T-helper 1 cell treated with Interleukin-12 subunit alpha and Interleukin-12 subunit beta and Interleukin-4 antibody, amounts not matched to agents 30 μg/mL and 1 μg/mL, for 36 hours (primary cell): ENCODE data around the gene ZEB2.

ENCODE experiments used
- H3K27ac Mint-ChIP-seq: one replicate; pipeline ENCODE4 v1.8.0; 2021; ENCODE audit warnings: mild to moderate bottlenecking, mixed read lengths
- H3K27me3 Mint-ChIP-seq: one replicate; pipeline ENCODE4 v1.8.0; 2021; ENCODE audit warnings: low read depth, mixed read lengths
- H3K36me3 Mint-ChIP-seq: one replicate; pipeline ENCODE4 v1.8.0; 2021; ENCODE audit warnings: low read depth, mixed read lengths
- H3K4me1 Mint-ChIP-seq: one replicate; pipeline ENCODE4 v1.8.0; 2021; ENCODE audit warnings: low read depth, mixed read lengths
- H3K4me3 Mint-ChIP-seq: one replicate; pipeline ENCODE4 v1.8.0; 2021; ENCODE audit warnings: mild to moderate bottlenecking, moderate library complexity, mixed read lengths
- H3K9me3 Mint-ChIP-seq: one replicate; pipeline ENCODE4 v1.8.0; 2021; ENCODE audit warnings: mixed read lengths

The ZEB2 gene

DNA sequence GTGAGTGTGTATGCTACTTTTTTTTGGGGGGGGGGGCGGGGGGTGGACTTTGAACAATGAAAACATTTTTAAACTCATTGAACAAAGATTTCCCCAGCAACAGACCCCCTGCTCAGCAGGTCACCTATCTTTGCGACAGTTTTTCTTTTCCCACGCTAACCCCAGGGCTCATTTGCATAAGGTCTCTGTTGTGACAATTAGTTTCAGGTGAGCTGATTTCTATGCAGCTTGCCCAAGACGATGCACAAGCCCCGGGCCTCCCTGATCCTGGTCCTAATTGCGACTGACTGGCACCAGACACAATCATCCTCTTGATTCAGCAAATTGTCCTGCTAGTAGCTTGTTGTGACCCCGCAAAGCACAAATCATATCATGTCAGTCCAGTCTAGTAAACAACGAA is 40.3 kb downstream of the ZEB2 start:
- Mint-ChIP-seq H3K4me3 (no peak overlapping the region), H3K27me3 (no peaks in the 10 kb centered on the region), H3K36me3 (no peaks in the 10 kb centered on the region), H3K4me1 (peaks cover 2% of the 10 kb centered on the region), H3K9me3 (no peaks in the 10 kb centered on the region), H3K27ac (no peak overlapping the region)

DNA sequence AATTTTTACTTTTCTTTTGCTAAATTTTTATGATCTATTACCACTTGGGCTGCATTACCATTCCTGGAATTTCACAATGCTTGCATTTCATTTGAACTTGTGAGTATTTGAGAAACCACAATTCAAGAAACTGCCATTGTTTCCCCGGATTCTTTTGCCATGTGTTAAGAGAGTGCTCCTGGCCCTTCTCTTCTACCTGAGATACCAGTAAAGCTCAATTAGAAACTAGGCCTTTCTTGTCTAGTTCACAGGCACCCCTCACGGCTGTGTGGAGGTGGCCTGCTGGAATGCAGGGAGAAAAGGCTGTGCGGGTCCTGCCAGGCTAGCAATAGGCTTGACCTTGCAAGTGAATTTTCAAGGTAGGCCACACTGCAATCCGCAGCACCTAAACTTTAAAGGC is 40.8 kb downstream of the ZEB2 start:
- H3K4me3 Mint-ChIP-seq = no peak overlapping the region
- no peaks in the 10 kb centered on the region for H3K9me3 Mint-ChIP-seq
- peaks cover 2% of the 10 kb centered on the region for H3K4me1 Mint-ChIP-seq
- no peak overlapping the region for H3K27ac Mint-ChIP-seq
- no peaks in the 10 kb centered on the region for H3K27me3 Mint-ChIP-seq
- H3K36me3 Mint-ChIP-seq = no peaks in the 10 kb centered on the region

DNA sequence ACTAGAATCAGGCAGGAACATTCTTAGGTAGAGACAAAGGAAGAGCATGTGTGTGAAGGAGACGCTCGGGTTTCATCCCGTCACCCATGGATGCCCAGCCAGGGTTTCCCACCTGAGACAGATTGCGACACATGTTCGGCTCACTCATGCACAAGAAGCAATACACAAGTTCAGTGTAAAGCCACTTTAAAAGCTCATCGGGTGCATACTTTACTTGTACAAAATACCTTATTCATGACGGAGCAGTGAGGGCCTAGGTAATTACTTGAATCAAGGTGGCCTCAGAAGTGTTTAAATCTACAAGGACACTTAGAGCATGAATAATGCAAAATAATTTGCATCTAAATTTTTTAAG is 42.0 kb downstream of the ZEB2 start:
- no peaks in the 10 kb centered on the region for H3K27me3 Mint-ChIP-seq
- H3K36me3 Mint-ChIP-seq = no peaks in the 10 kb centered on the region
- no peaks in the 10 kb centered on the region for H3K9me3 Mint-ChIP-seq
- no peak overlapping the region for H3K27ac Mint-ChIP-seq
- H3K4me1 Mint-ChIP-seq = peaks cover 2% of the 10 kb centered on the region
- no peak overlapping the region for H3K4me3 Mint-ChIP-seq

DNA sequence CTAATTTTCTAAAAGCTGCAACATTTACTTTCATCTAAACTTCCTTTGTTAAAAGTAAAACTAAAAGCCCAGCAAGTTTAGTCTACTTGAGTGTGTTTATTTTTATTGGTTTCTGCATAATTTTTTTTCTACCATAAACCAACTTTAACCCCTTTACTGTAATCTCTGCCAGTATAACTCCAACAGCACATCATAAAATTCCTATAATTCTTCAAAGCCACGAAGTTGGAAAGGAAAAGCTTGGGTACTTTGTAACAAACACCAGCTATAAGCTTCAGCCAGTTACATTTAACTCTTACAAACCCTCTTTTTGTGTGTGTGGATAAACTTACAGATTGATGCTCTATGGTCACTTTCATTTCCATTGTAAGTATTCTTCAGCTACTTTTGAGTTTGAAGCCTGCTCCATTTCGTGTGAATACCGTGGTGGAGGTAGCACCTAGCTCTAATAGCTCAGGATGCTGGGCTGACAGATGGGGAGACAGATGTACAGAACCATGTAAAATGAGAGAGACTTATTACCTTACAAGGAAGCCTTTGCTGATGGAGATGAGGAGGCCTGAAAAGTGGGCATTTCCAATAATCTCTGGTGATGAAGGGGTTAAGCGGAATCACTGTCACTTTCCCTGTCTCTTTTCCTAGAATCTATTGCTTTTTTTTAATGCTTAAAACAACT is 42.5 kb downstream of the ZEB2 start:
- Mint-ChIP-seq H3K27me3 (no peaks in the 10 kb centered on the region), H3K36me3 (no peaks in the 10 kb centered on the region), H3K27ac (no peak overlapping the region), H3K4me1 (peaks cover 2% of the 10 kb centered on the region), H3K9me3 (no peaks in the 10 kb centered on the region), H3K4me3 (no peak overlapping the region)

DNA sequence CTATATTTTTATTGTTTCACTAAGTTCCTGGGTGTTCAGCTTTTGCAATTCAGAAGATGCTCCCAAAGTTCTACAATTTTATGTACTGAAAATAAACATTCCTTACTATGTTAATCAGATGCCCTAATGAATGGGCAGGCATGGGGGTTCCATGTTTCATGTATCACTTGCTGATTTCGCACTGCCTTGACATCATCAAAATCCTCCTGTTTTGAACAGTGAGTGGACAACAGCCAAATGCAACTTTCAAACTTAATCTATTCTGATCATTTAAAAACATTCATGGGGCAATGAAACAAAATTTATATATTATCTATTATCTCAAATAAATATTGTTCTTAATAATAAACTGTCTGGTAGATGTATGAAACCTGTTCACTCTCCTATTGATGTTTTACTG is 43.2 kb downstream of the ZEB2 start:
- no peak overlapping the region for H3K27ac Mint-ChIP-seq
- H3K36me3 Mint-ChIP-seq = no peaks in the 10 kb centered on the region
- H3K27me3 Mint-ChIP-seq = no peaks in the 10 kb centered on the region
- H3K4me1 Mint-ChIP-seq = peaks cover 2% of the 10 kb centered on the region
- H3K9me3 Mint-ChIP-seq = no peaks in the 10 kb centered on the region
- H3K4me3 Mint-ChIP-seq = no peak overlapping the region

DNA sequence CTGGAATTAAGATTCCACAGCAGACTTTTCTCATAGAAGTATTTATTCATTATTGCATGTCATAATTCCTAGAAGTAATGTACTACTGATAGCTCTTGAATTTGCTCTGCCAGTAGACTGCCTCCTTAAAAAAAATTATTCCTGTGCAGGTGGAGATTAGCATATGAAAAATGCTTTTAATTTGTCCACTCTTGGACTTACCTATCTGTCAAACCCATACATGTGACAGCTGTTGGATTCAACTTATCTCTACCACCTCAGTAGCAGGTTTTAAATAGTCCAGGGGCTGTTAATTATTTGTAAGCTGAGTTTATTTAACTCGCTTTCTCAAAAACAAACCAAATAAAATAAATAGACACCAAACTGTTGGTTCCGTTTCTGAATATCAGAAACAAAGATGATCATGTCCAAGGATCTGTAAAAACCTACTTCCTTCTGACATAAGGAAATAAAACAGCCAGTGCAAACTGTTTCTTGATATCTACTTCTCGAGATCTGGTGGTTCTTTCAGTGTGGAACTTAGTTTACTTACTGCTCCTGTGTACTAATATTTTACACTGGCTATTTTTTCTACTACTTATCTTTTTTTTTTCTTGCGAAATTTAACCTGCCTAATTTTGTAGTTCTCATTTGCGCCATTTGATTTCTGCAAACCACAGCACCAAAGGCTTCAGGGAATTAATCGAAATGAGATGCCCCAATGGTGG is 44.2 kb downstream of the ZEB2 start:
- Mint-ChIP-seq H3K4me3 (no peak overlapping the region), H3K36me3 (no peaks in the 10 kb centered on the region), H3K27ac (no peak overlapping the region)

DNA sequence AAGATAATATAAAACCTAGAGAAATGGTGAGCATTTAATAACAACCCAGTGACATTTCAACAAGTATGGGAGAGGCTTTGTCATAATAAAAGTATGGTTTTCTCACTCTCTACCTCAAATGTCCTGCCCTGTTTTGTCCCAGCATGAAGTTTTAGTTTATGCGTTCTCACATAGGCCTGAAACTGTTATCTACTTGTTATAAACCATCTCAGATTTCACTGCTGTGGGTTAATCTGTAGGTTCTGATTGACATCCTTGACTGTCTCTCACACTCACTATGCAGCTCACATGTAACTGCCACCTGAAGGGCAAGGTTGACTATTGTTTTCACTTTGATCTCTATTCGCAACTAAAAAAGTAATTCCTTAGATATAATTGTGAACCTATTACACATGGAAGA is 44.9 kb downstream of the ZEB2 start:
- H3K36me3 Mint-ChIP-seq = no peaks in the 10 kb centered on the region
- peaks cover 9% of the 10 kb centered on the region for H3K4me1 Mint-ChIP-seq
- H3K4me3 Mint-ChIP-seq = no peak overlapping the region
- H3K9me3 Mint-ChIP-seq = no peaks in the 10 kb centered on the region
- H3K27me3 Mint-ChIP-seq = no peaks in the 10 kb centered on the region
- no peak overlapping the region for H3K27ac Mint-ChIP-seq

More for the DNA sequence above, 44.2 kb downstream of the ZEB2 start:
- no peaks in the 10 kb centered on the region for H3K9me3 Mint-ChIP-seq
- H3K27me3 Mint-ChIP-seq = no peaks in the 10 kb centered on the region
- H3K4me1 Mint-ChIP-seq = peaks cover 9% of the 10 kb centered on the region

DNA sequence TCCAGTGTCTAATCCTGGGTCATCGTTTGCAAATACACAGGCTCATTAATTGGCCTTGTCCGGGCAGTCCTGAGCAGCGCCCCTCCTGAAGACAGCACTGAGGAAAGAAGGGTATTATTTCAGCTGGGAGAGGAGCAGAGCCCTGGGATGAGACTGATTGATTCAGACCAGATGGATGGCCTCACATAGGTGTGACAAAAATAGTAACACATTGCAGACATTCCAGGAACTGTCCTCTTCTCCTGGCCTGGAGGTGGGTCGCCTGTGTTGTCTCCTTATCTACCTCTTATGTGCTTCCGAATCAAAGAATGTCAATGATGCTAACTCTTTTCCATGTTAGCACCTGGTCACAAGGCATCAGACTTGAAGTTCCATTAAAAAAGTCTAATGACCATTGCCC is 45.9 kb downstream of the ZEB2 start:
- Mint-ChIP-seq H3K4me1 (peaks cover 9% of the 10 kb centered on the region), H3K36me3 (no peaks in the 10 kb centered on the region), H3K27ac (no peak overlapping the region), H3K27me3 (no peaks in the 10 kb centered on the region), H3K4me3 (no peak overlapping the region), H3K9me3 (no peaks in the 10 kb centered on the region)

DNA sequence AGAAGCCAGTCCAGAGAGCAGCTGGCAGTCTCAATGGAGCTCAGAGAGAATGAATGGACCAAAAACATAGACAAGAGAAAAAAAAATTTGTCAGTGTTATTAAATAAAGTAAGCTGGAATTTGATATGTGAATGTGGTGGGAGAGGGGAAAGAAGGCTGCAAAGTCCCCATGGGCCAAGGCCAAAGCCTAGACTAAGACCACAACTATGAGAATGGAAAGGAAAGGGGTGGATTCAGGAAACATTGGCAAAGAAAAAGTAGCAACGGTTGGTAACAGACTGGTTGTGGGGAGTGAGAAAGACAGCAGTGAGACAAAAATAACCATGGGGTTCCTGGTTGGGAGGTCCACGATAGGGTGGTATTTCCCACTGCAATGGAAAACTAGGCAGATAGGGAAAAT is 47.0 kb downstream of the ZEB2 start:
- H3K9me3 Mint-ChIP-seq = no peaks in the 10 kb centered on the region
- peaks cover 9% of the 10 kb centered on the region for H3K4me1 Mint-ChIP-seq
- no peak overlapping the region for H3K27ac Mint-ChIP-seq
- H3K4me3 Mint-ChIP-seq = no peak overlapping the region
- H3K36me3 Mint-ChIP-seq = no peaks in the 10 kb centered on the region
- peaks cover 3% of the 10 kb centered on the region for H3K27me3 Mint-ChIP-seq

DNA sequence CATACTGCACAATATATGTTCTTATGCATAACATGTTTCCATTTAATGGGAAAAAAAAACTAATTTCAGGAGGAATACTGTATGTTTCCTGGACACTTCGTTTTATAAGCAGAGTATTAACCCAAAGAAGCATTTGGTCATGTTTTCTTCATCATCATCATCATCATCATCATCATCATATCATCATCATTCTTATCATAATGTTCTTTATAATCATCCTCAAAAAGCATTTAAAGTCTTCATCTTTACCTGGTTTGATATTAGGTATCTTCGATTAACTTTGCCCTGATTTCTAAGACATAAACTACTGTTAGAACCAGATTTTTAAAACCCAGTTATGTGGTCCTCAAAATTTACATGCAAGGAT is 47.9 kb downstream of the ZEB2 start:
- Mint-ChIP-seq H3K4me3 (no peak overlapping the region), H3K27me3 (peaks cover 3% of the 10 kb centered on the region), H3K4me1 (peaks cover 9% of the 10 kb centered on the region), H3K9me3 (no peaks in the 10 kb centered on the region), H3K27ac (no peak overlapping the region), H3K36me3 (no peaks in the 10 kb centered on the region)

DNA sequence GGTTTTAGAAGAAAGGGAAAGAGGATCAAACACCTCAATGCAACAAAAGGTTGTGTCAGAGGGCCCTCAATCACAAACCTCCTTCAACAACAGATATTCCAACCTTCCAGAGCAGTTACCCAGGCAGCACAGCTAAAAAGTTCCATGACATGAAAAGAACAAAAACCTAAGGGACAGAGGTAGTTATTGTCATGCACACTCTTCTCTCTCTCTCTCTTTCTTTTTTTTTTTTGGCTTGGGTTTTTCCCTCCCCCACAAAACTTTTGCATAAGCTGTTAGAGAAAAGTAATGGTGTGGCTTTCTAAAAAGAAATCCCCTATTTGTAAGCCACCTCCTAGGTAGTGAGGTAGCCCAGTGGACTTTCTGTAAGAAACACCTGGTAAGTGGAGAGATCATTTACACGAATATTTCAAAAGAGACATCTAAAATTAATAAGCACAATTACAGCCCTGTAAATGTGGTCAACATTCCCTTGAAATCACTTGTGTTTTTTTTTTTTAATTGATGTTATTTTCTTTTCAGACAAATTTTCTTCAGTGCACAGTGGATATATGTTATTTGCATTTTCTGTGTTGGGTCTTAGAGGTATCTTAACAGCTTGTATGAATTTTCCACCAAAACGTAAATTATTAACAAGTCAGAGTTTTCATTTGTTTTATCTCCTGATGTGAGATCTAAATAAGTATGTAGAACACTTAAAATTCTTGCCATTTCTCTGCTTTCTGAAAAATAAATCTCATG is 48.4 kb downstream of the ZEB2 start:
- no peak overlapping the region for H3K4me3 Mint-ChIP-seq
- H3K27ac Mint-ChIP-seq = no peak overlapping the region
- H3K9me3 Mint-ChIP-seq = no peaks in the 10 kb centered on the region
- peaks cover 3% of the 10 kb centered on the region for H3K27me3 Mint-ChIP-seq
- peaks cover 9% of the 10 kb centered on the region for H3K4me1 Mint-ChIP-seq
- H3K36me3 Mint-ChIP-seq = no peaks in the 10 kb centered on the region

DNA sequence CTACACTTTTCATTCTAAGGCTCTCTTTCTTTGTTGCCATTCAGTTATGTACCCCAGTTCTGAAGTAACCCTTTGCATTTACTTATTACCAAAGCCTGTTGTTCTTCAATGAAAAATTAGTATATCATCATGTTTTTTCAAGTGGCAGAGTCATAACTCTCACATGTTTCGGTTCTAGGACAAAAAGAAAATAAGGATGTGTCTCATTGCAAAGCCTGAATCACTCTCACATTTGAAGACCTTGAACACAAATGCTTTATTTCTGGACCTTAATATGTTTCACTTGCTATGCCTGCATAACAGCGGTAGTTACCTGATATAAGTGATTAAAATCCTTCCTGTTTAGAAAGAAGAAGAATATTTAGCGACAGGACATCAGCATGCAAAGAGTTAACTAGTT is 49.1 kb downstream of the ZEB2 start:
- Mint-ChIP-seq H3K27me3 (peaks cover 3% of the 10 kb centered on the region), H3K4me1 (peaks cover 9% of the 10 kb centered on the region), H3K36me3 (no peaks in the 10 kb centered on the region), H3K4me3 (no peak overlapping the region), H3K27ac (no peak overlapping the region), H3K9me3 (no peaks in the 10 kb centered on the region)

DNA sequence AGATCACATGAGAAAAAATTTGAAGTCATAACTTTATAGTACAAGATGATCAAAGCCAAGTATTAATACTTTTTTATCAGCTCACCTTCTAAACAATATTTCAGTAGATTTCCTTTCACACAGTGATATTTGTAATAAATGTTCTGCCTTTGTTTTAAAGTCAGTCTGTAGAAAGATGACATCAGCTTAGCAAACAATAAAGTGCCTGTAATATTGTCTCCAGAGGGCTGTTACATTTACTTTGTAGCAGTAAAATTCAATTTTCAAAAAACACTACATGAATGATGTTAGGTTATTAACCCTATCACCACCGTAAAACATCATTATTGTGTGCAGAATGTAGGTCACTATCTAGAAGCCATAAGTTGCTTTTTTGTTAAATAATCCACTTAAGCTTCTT is 49.6 kb downstream of the ZEB2 start:
- no peaks in the 10 kb centered on the region for H3K36me3 Mint-ChIP-seq
- H3K27me3 Mint-ChIP-seq = peaks cover 3% of the 10 kb centered on the region
- no peak overlapping the region for H3K4me3 Mint-ChIP-seq
- no peaks in the 10 kb centered on the region for H3K9me3 Mint-ChIP-seq
- peaks cover 9% of the 10 kb centered on the region for H3K4me1 Mint-ChIP-seq
- no peak overlapping the region for H3K27ac Mint-ChIP-seq

DNA sequence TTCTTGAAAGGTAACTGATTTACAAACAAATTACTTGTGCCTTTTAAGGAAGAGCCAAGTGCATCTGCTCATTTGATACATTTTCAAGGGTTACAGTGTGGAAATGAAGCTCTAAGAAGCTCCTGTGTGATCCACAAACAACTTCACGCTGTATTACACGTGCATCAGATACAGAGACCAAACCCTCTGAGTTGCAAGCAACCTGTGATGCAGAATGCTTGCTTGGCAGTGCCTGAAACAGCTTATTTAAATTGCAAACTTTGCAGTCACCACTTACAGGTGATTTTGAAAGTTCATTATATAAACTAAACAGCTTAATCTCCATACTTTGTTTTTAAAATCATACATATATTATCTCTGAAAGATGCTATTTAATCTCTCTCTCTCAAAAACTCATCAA is 50.1 kb downstream of the ZEB2 start:
- no peak overlapping the region for H3K4me3 Mint-ChIP-seq

More for the DNA sequence above, 50.1 kb downstream of the ZEB2 start:
- Mint-ChIP-seq H3K27me3 (peaks cover 3% of the 10 kb centered on the region), H3K4me1 (peaks cover 7% of the 10 kb centered on the region), H3K9me3 (no peaks in the 10 kb centered on the region), H3K27ac (no peak overlapping the region), H3K36me3 (no peaks in the 10 kb centered on the region)
